ENCODE results near the gene PDLIM4.

The PDLIM4 gene

DNA sequence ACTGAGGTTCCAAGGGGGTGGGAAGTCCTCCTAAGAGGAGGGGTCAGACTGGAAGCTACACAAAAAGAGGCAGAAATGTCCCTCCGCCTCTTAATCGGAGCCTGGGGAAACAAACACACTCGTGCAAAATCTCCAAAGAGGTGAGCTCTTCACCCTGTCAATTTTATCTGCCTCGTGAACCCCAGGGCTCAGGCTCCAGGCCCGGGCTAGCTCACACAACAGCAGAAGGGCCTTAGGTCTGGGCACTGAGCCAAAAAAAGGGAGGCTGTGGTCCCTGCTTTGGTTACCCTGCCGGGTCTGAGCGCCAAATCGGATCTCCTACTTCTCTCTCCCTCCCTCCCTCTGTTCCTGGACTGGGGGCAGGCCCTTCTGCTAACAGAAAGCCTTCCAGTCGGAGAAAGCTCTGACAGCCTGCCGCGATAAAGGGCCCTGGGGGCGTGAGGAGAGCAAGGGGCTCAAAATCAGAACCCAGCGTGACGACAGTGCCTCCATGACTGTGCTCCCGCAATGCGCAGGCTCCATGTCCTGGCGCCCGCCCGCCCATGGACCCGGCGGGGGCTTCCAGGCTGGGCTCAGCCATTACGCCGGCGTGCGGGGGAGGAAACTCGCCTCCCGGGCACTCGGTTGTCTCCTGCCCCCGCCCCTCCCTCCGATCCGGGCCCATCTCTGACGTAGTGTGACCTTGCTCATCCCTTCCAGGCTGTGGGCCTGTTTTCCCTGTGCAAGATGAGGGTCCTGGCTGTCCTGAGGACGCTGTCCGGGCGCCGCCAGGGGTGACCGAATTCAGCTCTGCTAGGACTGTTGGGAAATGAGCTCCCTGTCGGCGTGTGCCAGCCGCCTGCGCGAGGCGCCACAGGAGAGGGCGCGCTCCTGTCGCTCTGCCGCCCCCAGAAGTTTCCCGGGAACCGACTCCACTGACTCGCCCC, 35.8 kb downstream of the PDLIM4 start:
- peak; percentile 59 for DNase-seq

DNA sequence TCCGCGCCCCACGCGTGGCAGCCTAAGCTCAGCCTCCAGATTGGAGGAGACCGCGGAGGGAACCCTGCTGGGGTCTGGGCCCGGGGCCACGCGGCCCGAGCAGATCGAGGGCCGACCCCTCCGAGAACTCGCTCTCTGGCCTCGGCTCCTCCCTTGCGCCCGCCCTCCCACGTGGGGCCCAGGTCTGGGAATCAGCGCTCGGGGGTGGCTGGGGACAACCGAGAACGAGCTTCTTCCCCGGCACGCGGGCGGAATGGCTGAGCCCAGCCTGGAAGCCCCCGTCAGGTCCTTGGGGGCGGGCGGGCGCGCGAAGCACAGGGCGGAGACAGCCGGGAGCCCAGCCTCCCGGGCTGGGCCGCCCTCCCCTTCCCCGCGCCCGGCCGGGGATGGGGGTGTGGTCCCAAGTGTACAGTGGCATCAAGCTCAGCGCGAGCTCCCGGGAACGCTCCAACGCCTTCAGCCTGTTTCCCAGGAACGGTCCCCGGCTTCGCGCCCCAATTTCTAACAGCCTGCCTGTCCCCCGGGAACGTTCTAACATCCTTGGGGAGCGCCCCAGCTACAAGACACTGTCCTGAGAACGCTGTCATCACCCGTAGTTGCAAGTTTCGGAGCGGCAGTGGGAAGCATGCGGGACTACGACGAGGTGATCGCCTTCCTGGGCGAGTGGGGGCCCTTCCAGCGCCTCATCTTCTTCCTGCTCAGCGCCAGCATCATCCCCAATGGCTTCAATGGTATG, 36.7 kb downstream of the PDLIM4 start, which contains the start of gene SLC22A4:
TSS of gene SLC22A4 (plus strand) at position 403 of the 736 bp plus-strand sequence. CDS start at position 626, 223 bp downstream.
- DNase-seq = peak; percentile 70

- peak; percentile 59 for DNase-seq
Measured at GRCh38 chr5:132294728-132295504, 37.4 kb downstream of the PDLIM4 start.

DNA sequence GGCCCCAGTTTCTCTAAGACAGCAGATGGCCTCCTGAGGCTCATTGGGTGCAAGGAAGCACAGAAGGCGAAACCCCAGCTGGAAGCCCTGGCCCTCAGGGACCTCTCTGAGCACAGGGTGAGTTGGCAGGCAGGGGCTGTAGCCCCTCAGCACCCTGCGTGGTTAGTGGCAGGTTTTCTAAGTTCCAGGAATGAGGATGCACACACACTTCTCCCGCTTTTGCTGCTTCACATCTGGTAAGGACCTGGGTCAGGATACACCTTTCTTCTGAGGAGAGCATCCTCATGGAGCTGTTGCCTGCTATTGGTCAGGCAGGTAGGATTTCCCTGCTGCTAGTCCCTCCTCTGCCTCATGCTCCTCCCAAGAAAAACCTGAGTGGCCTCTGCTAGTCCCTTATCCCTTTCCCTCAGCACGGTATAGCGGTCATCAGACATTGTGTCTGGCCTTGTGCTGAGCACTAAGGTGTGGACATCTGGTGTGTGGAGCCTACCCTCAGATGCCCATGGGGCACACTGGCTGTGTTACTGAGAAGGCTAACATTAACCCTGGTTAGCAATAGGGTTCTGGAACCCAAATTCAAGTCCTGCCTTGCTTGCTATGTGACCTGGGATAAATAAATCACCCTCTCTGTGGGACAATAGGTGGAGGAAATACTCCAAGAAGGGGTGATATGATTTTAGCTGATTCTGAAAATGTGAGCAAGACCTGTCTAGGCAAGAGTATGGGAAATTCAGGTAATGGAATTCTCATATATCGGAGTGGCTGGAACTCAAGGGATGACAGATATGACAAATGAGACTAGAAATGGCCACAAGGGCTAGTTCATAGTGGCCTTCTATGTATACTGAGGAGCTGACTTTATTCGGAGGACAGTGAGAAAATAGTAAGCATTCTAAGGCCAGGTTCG, 38.3 kb downstream of the PDLIM4 start:
- DNase-seq = no peak

- DNase-seq = no peak
Measured at GRCh38 chr5:132296412-132297016, 39.0 kb downstream of the PDLIM4 start.

- DNase-seq = no peak
Measured at GRCh38 chr5:132297211-132297940, 39.9 kb downstream of the PDLIM4 start.

DNA sequence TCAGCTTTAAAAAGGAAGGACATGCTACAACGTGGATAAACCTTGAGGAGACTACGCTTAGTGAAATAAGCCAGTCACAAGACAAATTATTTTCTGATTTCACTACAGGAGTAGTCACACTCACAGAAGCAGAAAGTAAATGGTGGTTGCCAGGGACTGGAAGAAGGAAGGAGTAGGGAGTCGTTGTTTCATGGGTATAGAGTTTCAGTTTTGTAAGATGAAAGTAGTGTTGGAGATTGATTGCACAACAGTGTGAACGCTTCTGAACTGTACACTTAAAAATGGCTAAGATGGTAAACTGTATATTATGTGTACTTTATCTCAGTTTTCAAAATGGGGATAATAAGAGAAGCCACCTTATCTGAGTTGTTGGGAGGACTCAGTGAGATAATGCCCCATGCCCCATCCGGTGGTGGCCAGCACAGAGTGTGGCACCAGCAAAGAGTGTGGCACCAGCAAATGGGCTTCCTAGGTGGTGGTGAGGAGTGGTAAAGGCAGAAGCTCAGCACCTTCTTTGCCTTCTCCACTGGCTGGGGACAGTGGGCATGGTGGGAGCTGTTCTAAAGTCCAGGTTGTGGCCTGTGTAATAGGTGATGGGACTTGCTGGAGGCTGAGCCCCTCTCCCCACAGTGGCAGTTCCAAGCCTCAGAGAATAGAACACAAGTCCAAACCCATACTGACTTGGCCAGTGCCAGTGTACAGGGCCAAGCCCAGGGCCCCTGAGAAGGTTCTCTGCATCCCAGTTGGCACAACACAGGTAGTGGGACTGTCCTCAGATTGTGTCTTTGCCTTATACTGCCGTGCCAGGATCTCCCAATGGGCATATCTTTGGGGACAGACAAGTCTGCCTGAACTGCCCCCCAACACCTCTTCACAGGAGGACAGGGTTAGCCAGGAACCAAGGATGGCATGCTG, 41.1 kb downstream of the PDLIM4 start:
- no peak for DNase-seq

GRCh38 chr5:132299917-132300316, 42.4 kb downstream of the PDLIM4 start:
- DNase-seq = no peak

- DNase-seq = no peak
Measured at GRCh38 chr5:132300577-132301343, 43.3 kb downstream of the PDLIM4 start.

DNA sequence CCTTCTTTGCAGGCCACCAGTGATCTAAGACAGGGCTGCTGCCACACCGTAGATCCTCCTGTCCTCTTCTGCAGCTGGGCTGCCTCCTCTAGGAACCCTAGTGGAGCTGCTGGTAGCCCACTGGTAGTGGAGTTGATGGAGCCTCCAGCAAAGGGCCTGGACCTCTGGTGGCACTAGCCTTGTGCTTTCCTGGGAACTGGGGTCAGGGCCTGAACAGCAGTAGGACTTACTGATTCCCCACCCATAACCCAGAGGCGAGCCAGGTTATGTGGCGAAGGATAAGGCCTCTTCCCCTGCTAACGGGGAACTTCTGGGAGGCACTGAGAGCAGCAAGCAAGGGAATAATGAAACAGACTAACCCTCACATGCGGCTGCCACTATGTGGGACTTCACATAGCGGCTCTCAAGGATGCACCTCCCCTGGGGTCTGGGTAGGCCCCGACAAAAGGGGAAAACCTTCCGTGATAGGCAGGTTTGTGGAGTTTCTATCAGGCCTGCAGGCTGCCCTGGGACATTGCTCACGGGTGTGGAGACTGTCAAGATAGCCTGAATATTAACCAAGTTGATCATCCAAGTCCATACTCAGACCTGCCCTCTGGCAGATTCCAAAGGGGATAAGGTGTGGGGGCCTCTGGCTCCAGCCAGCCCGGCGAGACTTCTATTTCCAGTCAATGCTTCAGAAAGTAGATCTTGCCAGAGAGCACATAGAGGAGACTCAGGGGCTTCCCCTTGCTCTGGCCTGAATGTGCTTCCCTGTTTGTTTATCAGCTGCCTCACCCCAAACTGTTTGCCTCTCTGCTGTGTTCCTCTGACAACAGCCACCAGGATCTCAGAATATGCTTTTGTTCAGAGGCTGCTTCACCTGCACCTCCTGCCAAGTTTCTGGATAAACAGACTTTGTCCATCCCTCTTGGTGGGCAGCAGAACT, 44.1 kb downstream of the PDLIM4 start:
- no peak for DNase-seq

GRCh38 chr5:132302413-132302812, 44.9 kb downstream of the PDLIM4 start:
- DNase-seq = no peak

- DNase-seq = no peak
Measured at GRCh38 chr5:132303589-132303988, 46.1 kb downstream of the PDLIM4 start.

- DNase-seq = no peak
Measured at GRCh38 chr5:132305420-132305819, 47.9 kb downstream of the PDLIM4 start.

GRCh38 chr5:132308701-132309100, 51.2 kb downstream of the PDLIM4 start:
- no peak for DNase-seq

GRCh38 chr5:132309679-132310078, 52.2 kb downstream of the PDLIM4 start:
- DNase-seq = no peak

DNA sequence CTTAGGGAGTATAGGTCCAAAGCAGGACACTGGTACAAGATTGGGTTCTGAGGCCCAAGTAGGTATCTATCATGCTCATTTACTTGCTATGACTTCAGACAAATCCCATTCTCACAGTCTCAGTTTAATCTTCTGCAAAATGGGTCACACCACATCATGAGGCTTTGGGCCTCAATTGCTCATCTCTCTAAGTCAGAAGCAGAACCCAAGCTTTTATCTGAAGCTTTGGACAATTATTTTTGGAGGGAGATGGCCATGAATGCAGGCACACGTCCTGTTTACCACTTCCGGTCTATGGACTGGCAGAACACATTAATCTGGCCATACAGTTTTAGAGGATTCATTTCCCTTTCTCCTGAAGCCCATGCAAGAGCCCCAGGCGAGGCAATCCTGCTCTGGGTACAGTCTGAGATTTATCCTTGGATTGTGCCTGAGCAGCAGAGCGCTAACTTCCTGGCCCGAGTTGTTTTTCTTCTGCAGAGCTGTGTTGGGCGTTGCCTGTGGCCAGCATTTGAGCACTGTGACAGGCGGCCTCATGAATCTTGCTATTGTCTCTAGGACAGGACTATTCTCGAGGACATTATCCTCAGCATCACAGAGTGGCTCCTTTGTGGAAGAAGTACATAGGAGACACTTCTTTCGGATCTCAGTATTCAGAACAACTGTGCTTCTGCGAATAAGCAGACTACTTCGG, 52.8 kb downstream of the PDLIM4 start:
- DNase-seq = no peak

- DNase-seq = no peak
Measured at GRCh38 chr5:132313366-132313765, 55.9 kb downstream of the PDLIM4 start.

All from CD4-positive, alpha-beta T cell treated with Interleukin-12 subunit alpha and Interleukin-12 subunit beta, for 1 hour (primary cell).